ENCODE data around the gene TMEM187. TPM values are rescaled to one million over a fixed set of nuclear protein-coding genes. Genes with fewer than 3 reads are reported as not detected.

TMEM187 gene
- total RNA-seq, 1 donor from 2014 or later, result 3.3 TPM

DNA sequence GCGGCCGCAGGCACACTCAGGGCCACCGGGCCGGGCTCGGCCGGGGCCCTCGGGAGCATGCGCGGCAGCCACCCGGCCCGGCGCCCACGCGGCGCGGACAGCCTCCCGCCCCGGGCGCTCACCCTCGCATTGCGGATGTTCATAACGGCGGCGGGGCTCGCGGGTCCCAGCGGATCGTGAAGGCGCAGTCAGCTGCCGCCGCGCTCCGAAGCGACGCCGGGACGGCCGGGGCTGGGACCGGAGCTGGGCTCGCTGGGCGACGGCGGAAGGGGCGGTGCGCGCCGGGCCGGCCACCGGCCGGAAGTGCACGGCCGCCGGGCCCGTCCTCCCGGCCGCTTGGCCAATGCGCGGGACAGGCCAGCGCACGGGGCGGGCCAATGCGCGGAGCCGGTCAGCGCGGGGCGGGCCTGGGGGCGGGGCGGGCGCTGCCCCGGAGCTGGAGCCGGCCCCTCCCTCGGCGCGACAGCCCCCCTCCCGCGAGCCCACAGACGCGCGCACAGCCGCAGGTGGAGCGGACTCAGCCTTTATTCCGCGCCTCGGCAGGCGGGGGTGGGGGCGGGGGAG lies 37.7 kb upstream of the TMEM187 start, which contains the start of gene NAA10:
Gene NAA10 (minus strand): TSS at position 276 of the 564 bp plus-strand sequence. CDS start 133 bp downstream, at position 143.
- no peak for DNase-seq (ENCODE audit: extremely low read depth, low read depth, low spot score)

GRCh38 chrX:153935326-153935851 lies 37.2 kb upstream of the TMEM187 start:
- DNase-seq (ENCODE audit: extremely low read depth, low read depth, low spot score), result no peak

DNA sequence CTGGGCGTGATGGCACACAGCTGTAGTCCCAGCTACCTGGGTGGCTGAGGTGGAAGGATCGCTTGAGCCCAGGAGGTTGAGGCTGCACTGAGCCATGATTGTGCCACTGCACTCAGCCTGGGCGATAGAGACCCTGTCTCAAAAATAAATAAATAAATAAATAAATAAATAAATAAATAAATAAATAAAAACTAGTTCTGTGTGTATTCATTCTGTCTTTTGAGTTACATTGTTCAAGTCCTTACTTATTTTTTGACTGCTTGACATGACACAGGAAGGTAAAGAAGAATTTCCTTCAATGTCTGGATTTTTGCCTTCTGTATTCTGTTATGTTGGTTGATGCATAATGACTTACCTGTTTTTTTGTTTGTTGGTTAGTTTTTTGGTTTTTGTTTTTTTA lies 35.5 kb upstream of the TMEM187 start:
- no peak for DNase-seq (ENCODE audit: extremely low read depth, low read depth, low spot score)

GRCh38 chrX:153938226-153938786 lies 34.2 kb upstream of the TMEM187 start:
- DNase-seq (ENCODE audit: extremely low read depth, low read depth, low spot score), result no peak

DNA sequence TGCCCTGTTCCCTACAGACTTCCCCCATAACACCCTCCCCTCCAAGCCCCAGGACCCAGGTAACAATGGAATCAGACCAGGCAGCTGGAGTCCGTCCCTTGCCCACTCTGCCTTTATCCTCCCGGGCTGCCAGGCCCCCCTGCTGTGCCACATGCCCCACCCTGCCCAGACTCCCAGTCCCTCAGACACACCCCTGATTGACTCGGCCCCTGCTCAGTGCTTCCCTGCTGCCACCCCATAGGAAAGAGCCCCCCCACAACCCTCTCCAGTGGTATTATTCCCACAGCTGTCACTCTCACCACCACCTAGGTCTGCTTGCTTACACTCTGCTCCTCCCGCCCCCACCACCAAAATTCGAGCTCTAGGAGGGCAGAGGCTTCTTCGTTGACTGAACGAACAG lies 33.0 kb upstream of the TMEM187 start:
- no peak for DNase-seq (ENCODE audit: extremely low read depth, low read depth, low spot score)

DNA sequence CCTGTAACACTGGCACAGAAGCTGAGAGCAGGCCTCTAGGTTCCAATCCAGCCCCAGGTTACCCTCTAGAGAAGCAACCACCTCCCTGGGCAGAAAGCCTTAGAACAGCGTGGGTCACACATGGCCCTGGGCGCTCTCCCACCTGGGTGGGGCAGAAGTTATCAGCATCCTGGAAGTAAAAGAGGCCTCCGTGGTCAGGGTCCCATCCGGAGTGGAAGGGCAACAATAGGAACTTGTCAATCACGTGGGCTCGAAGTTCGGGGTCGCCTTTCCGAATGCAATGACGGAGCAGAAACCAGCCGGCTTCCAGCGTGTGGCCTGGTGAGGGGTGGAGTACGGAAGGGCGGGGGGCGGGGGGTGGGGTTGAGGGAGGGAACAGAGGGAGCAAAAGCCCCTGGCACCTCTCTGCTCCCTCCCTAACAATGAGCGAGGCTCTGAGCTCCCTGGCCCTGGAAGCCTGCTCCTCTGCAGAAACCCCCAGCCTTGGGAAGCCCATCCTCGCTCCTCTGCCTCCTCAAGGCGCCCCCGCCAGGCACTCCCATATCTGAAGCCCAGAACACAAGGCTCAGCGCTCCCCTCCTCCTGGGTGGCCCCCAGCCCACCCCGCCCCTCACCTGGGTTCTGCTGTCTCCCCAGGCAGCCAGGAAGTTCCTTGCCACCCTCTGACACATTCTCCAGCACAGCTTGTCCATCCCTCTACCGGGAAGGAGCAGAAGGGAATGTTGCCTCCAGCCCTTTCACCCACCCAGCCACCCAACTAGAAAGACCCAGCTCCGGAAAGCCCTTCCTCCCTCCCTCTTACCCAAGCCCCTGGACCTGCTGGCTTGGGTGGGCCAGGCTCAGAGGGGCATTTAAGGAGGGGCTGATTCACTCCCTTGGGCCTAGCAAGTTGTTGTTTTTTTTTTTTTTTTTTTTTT lies 31.0 kb upstream of the TMEM187 start:
- no peak for DNase-seq (ENCODE audit: extremely low read depth, low read depth, low spot score)

DNA sequence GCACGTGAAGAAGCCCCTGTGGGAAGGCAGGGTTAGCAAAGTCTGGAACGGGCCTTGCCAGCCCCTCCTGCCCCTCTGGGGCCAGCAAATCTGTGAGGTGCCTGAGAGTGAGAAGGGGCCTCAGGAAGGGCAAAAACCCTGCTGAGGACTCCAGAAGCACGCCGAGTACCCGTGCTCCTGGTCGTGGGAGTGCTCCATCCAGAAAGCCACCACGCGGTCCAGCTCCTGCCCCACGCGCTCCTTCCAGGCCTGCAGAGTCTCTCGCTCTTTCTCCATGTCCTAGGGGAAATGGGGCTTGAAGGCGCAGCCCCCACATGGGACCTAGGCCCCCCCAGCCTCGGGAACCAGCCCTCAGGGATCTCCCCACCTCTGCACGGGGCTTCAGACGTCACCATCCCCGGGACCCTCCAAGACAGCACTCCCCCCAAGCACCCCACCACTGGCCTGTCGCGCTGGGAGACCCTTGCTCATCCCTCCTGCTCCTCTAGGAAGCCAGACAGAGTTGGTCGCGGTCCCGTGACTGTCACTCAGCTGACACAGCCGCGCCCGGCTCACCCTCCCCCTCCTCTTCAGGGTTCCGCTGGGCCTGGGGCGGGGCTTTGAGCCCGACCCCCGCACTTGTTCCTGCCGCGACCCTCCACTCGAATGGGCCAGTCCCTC lies 28.3 kb upstream of the TMEM187 start, which contains the start of gene RENBP:
Gene RENBP (minus strand): TSS at position 504 of the 660 bp plus-strand sequence. CDS start 33 bp downstream, at position 471.
- DNase-seq (ENCODE audit: extremely low read depth, low read depth, low spot score), result no peak

DNA sequence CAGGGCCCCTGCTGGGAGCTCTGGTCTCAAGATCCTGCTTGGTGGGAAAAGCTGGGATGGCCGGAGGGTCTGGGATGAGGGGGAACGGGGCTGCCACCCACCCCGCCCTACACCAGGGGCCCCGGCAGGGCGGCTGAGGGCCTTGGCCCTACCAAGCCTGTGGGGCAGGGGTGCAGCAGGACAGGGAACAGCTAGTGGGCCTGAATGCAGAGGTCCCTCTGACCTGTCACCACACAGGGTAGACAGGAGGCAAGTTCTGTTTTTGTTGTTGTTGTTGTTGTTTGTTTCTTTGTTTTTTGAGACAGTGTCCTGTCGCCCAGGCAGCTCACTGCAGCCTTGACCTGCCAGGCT lies 27.8 kb upstream of the TMEM187 start:
- DNase-seq (ENCODE audit: extremely low read depth, low read depth, low spot score), result no peak

DNA sequence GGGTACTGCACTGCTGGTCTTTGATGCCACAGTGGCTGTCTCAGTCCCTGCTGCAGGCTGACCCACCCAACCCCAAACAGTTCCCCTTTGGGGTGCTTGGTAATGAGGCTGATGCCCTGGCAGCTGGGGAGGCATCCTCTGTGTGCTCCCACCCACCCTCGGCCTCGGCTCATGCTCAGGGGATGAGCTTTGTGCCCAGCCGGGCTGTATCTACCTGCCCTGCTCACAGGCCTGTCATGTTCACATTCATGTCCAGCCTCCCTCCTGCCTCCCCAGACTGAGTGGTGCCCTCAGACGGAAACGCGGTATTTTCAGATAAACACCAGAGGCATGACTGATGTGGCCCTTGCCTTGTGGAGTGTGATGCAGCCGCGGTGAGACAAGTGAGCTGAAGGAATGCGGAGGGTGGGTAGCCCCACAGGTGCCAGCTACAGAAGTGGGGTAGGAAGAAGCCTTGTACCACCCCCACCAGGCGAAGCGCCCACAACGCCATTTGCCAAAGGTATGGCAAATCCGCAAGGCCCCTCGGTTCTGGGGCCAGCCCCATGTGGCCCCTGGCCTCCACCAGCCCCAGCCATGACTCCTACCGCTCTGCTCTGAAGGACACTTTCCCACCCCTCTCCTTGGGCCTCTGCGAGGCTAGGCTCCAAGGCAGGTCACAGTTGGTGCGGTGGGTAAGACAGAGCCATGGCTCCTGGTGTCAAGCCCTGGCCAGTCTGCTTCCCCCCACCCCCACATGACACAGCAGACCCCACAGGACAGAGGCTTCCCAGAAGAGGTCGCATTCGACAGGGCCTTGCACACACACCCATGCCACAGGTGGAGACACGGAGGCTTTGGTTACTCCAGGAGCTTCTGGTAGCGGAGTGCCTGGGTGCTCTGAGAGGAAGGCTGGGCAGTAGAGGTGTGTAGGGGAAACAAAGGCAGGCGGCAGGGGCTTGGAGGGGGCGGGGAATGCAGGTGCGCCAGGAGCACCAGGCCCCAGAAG lies 26.3 kb upstream of the TMEM187 start:
- DNase-seq (ENCODE audit: extremely low read depth, low read depth, low spot score), result no peak

GRCh38 chrX:153947009-153947769 lies 25.4 kb upstream of the TMEM187 start:
- DNase-seq (ENCODE audit: extremely low read depth, low read depth, low spot score), result no peak

GRCh38 chrX:153948002-153948466 lies 24.5 kb upstream of the TMEM187 start:
- no peak for DNase-seq (ENCODE audit: extremely low read depth, low read depth, low spot score)

DNA sequence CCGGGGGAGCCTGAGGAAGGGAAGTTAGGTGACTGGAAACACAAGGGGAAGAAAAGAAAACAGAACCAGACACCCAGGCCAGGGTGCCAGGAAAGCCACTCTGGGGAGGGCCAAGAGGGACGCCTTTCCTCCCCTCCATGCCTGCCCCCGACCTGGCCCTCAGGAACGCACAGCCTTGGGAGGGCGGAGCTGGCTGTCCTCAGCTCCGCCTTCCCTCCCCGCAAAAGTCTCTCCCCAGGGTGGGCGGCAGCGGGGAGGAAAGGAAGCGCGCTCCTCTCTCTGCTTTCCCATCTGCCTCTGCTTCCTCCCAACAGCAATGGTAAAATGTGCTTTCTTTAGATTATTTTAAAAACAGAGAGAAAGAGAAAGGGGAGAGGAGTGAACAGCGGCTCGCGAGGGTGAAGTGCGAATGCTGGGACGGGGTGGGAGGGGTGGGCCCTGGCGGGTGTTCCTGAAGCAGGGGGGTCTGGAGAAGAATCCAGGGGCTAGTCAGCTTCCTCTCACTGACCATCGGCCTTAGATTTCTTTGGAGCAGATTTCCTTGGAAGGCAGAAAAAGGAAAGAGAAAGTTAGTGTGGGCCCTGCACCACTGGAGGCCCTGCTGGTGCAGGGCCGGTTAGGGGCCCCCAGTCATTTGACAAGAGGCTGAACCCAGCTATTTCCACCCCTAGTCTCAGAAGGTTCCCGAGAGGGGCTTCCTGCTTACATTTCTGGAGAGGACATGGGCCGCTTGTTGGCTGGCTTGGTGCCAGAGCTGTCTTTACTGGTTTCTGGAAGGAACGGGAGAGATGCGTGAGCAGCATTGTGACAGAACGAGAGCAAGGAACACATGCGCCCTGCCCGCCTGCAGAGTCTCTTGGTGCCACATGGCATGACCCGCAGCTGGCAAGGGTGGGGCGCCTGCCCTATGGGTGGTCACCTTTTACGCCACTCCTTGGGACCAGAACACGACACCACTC lies 23.4 kb upstream of the TMEM187 start:
- no peak for DNase-seq (ENCODE audit: extremely low read depth, low read depth, low spot score)

GRCh38 chrX:153950127-153950526 lies 22.4 kb upstream of the TMEM187 start:
- no peak for DNase-seq (ENCODE audit: extremely low read depth, low read depth, low spot score)

GRCh38 chrX:153951683-153952372 lies 20.7 kb upstream of the TMEM187 start:
- DNase-seq (ENCODE audit: extremely low read depth, low read depth, low spot score), result no peak

DNA sequence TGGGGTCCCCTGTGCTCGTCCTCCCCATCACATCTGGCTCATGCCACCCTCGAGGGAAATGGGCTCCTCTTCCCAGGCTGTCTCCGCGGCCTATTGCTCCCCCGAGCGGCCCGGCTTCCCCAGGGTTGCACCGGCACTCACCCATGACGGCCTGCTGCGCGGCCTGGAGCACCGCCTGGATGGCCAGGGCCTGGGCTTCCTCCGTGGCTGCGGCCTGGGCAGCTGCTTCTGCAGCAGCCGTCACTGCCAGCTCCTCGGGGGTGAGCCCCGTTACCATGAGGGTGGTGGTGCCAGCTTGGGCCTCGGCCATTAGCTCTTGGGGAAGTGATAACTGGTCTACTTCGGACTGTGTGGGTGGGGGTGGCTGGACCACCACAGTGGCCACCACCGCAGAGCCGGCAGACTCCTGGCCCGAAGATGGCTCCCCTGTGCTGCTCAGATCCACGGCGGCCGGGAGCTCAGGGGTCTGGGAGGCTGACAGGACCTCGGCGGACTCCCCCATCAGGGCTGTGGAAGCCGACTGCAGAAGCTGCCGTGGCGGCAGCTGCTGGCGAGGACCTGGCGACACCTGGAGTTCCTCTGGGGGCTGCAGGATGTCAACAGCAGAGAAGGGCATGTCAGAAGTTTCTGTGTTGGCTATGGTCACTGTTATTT lies 20.1 kb upstream of the TMEM187 start:
- no peak for DNase-seq (ENCODE audit: extremely low read depth, low read depth, low spot score)

GRCh38 chrX:153953342-153953830 lies 19.2 kb upstream of the TMEM187 start:
- no peak for DNase-seq (ENCODE audit: extremely low read depth, low read depth, low spot score)

Measured in glomerular endothelial cell (primary cell).